ENCODE data around the gene PLEKHA4. TPM values are rescaled to one million over a fixed set of nuclear protein-coding genes. Genes with fewer than 3 reads are reported as not detected.

The PLEKHA4 gene
- total and polyA plus RNA-seq, 2 experiments from 2014 or later, result 12.2 to 12.3 TPM

- H3K4me2 ChIP-seq, result no peak overlapping the region
- H4K20me1 ChIP-seq (replicated peaks; ENCODE audit: insufficient read depth), result no peaks in the 10 kb centered on the region
- no peaks in the 10 kb centered on the region for H3K9me3 Mint-ChIP-seq
- ATAC-seq (no peak), DNase-seq (ENCODE audit: low spot score) (no peak)
- H3K9me2 ChIP-seq (ENCODE audit: insufficient read depth), result no peaks in the 10 kb centered on the region
- no peak for TF ChIP-seq REST (IDR thresholded peaks at IDR 0.05; ENCODE audit: unreplicated experiment)
- TF ChIP-seq NANOG (IDR thresholded peaks at IDR 0.05; ENCODE audit: borderline replicate concordance), result no peak
- H3K27me3 Mint-ChIP-seq (ENCODE audit: insufficient read depth, low read depth, poor library complexity), result peaks cover 14% of the 10 kb centered on the region
- H3K4me3 ChIP-seq, result no peak overlapping the region
- H3K27ac Mint-ChIP-seq, result no peak overlapping the region
- no peak overlapping the region for H2AFZ ChIP-seq
- H3K36me3 Mint-ChIP-seq (ENCODE audit: low read depth), result peaks cover 16% of the 10 kb centered on the region; the same call in 2 of the 3 replicates
- H3K79me2 ChIP-seq (replicated peaks; ENCODE audit: insufficient read depth), result no peaks in the 10 kb centered on the region
- peaks cover 8% of the 10 kb centered on the region; the same call in 2 of the 3 replicates for H3K4me1 Mint-ChIP-seq
- no peaks in the 10 kb centered on the region for H3K36me3 ChIP-seq (ENCODE audit: insufficient read depth)
- H3F3A ChIP-seq (replicated peaks; ENCODE audit: low read depth), result peaks cover 5% of the 10 kb centered on the region
- no peak overlapping the region for H3K27ac ChIP-seq (ENCODE audit: low read depth)
- no peak overlapping the region for H3K4me3 Mint-ChIP-seq
- no peaks in the 10 kb centered on the region for H3K27me3 ChIP-seq (ENCODE audit: insufficient read depth)
- H3K4me1 ChIP-seq (ENCODE audit: insufficient read depth), result no peaks in the 10 kb centered on the region
Observed at GRCh38 chr19:48841047-48841446, 27.4 kb downstream of the PLEKHA4 start.

GRCh38 chr19:48837687-48838086 lies 30.7 kb downstream of the PLEKHA4 start:
- no peaks in the 10 kb centered on the region for H3K9me2 ChIP-seq (ENCODE audit: insufficient read depth)
- peaks cover 8% of the 10 kb centered on the region for H3F3A ChIP-seq (replicated peaks; ENCODE audit: low read depth)
- peak; percentile 11 for ATAC-seq
- H3K79me2 ChIP-seq (replicated peaks; ENCODE audit: insufficient read depth), result no peaks in the 10 kb centered on the region
- H3K4me3 ChIP-seq, result peak overlapping the region; percentile 61
- peak overlapping the region; percentile 84 for H3K4me2 ChIP-seq
- TF ChIP-seq CREB1 (CRISPR knock-in tag; IDR thresholded peaks at IDR 0.05; ENCODE audit: low read depth) (peak; percentile 17; the same call in 1 of the 2 replicates), ZNF114 (CRISPR knock-in tag; IDR thresholded peaks at IDR 0.05) (no peak), JUNB (IDR thresholded peaks at IDR 0.05; ENCODE audit: unreplicated experiment) (no peak), CTCF (conservative IDR thresholded peaks at IDR 0.05; ENCODE audit: low read depth in 2 of 2) (no peak), STAT1 (IDR thresholded peaks at IDR 0.05; ENCODE audit: unreplicated experiment) (no peak)
- Mint-ChIP-seq H3K27me3 (ENCODE audit: insufficient read depth, low read depth, poor library complexity) (peaks cover 22% of the 10 kb centered on the region), H3K36me3 (ENCODE audit: low read depth) (peaks cover 10% of the 10 kb centered on the region), H3K4me3 (peak overlapping the region; percentile 85), H3K9me3 (no peaks in the 10 kb centered on the region; the same call in 2 of the 3 replicates), H3K27ac (peak overlapping the region; percentile 32; the same call in 1 of the 2 replicates), H3K4me1 (peaks cover 20% of the 10 kb centered on the region)
- peak overlapping the region; percentile 91 for H3K27ac ChIP-seq (ENCODE audit: low read depth)
- H2AFZ ChIP-seq, result no peak overlapping the region; the same call in 1 of the 2 replicates
- H3K36me3 ChIP-seq (ENCODE audit: insufficient read depth), result no peaks in the 10 kb centered on the region
- H4K20me1 ChIP-seq (replicated peaks; ENCODE audit: insufficient read depth), result no peaks in the 10 kb centered on the region
- H3K4me1 ChIP-seq (ENCODE audit: insufficient read depth), result peaks cover 3% of the 10 kb centered on the region; the same call in 1 of the 2 replicates
- DNase-seq (ENCODE audit: low spot score), result peak; percentile 59
- no peaks in the 10 kb centered on the region for H3K27me3 ChIP-seq (ENCODE audit: insufficient read depth)
